IMR-90 (cell line): ENCODE results near the gene RBM10. TPM values are rescaled to one million over a fixed set of nuclear protein-coding genes. Genes with fewer than 3 reads are reported as not detected.

Source experiments
- ATAC-seq: fragments of 200-7000 bp; cut with Tn5 transposase; 2 replicates; pipeline ENCODE4 v1.9.1; 2020; ENCODE audit warnings: low read depth, mild to moderate bottlenecking, moderate library complexity
- BruUV-seq: library from RNA; stranded (reverse); fragments of 400-500 nt; replicated peaks from 2 replicates; lab custom pipeline; 2021; lab: Mats Ljungman, UMichigan
- CTCF ChIA-PET: fragments of 300-600 bp; formaldehyde crosslinking; extraction: SDS; loops from one replicate; lab custom pipeline; 2021; ENCODE audit warnings: antibody characterized with exemption; lab: Yijun Ruan, JAX
- POLR2A ChIA-PET: fragments of 300-600 bp; sonication (Branson Sonifier 250); formaldehyde crosslinking; loops from one replicate; lab custom pipeline; 2022; ENCODE audit warnings: antibody characterized with exemption; ENCODE audit not compliant: unreplicated experiment; lab: Charles Lee
- DNase-seq: peaks from one replicate; pipeline ENCODE4 v3.0.0; 2013
- H2AFZ ChIP-seq: replicated peaks from 2 replicates; pipeline ENCODE3; 2013; ENCODE audit warnings: low read length, mild to moderate bottlenecking; ENCODE audit not compliant: poor library complexity
- H2AK5ac ChIP-seq: 2 replicates; pipeline ENCODE4 v1.6.1; 2013; ENCODE audit warnings: low read depth, low read length, inconsistent platforms
- H2AK9ac ChIP-seq: replicated peaks from 2 replicates; pipeline ENCODE3; 2013; ENCODE audit warnings: mild to moderate bottlenecking, low read depth, low read length, moderate library complexity; ENCODE audit not compliant: poor library complexity
- H2BK120ac ChIP-seq: 2 replicates; pipeline ENCODE4 v1.6.1; 2013; ENCODE audit warnings: low read depth, low read length, inconsistent platforms
- H2BK15ac ChIP-seq: 3 replicates; pipeline ENCODE4 v1.6.1; 2013; ENCODE audit warnings: low read depth, low read length, inconsistent platforms
- H2BK20ac ChIP-seq: 2 replicates; pipeline ENCODE4 v1.6.1; 2013; ENCODE audit warnings: low read depth, mild to moderate bottlenecking, inconsistent platforms, low read length, moderate library complexity
- H2BK5ac ChIP-seq: 2 replicates; pipeline ENCODE4 v1.6.1; 2013; ENCODE audit warnings: mild to moderate bottlenecking, low read depth, low read length, inconsistent platforms; ENCODE audit not compliant: poor library complexity, severe bottlenecking
- H3K14ac ChIP-seq: replicated peaks from 2 replicates; pipeline ENCODE4 v1.6.1; 2013; ENCODE audit warnings: low read depth, low read length, inconsistent platforms
- H3K18ac ChIP-seq: 2 replicates; pipeline ENCODE4 v1.6.1; 2013; ENCODE audit warnings: low read depth, low read length, control low read depth
- H3K23ac ChIP-seq: 2 replicates; pipeline ENCODE4 v1.6.1; 2013; ENCODE audit warnings: low read depth, low read length, inconsistent platforms
- H3K27ac ChIP-seq: 2 replicates; pipeline ENCODE4 v1.5.1; 2013; ENCODE audit warnings: mild to moderate bottlenecking, control low read depth, low read length; ENCODE audit not compliant: insufficient read depth
- H3K27me3 ChIP-seq: 2 replicates; pipeline ENCODE4 v1.6.1; 2013; ENCODE audit warnings: low read length; ENCODE audit not compliant: control insufficient read depth, insufficient read depth
- H3K36me3 ChIP-seq: 2 replicates; pipeline ENCODE4 v1.6.1; 2013; ENCODE audit warnings: low read length, mixed read lengths; ENCODE audit not compliant: control insufficient read depth, insufficient read depth
- H3K4ac ChIP-seq: 2 replicates; pipeline ENCODE4 v1.6.1; 2013; ENCODE audit warnings: low read depth, low read length, inconsistent platforms
- H3K4me1 ChIP-seq: 2 replicates; pipeline ENCODE4 v1.6.1; 2013; ENCODE audit warnings: low read length, mixed read lengths; ENCODE audit not compliant: control insufficient read depth, insufficient read depth
- H3K4me2 ChIP-seq: 2 replicates; pipeline ENCODE4 v1.6.1; 2013; ENCODE audit warnings: low read depth, mild to moderate bottlenecking, control low read depth, low read length, moderate library complexity
- H3K4me3 ChIP-seq: 2 replicates; pipeline ENCODE4 v1.5.1; 2013; ENCODE audit warnings: low read depth, mild to moderate bottlenecking, control low read depth, low read length, moderate library complexity; ENCODE audit not compliant: insufficient read depth
- H3K56ac ChIP-seq: 2 replicates; pipeline ENCODE4 v1.6.1; 2013; ENCODE audit warnings: low read length, inconsistent platforms; ENCODE audit not compliant: insufficient read depth; ENCODE audit errors: extremely low read depth
- H3K79me1 ChIP-seq, 2 experiments: 2 replicates each; pipeline ENCODE4 v1.6.1; 2013; ENCODE audit warnings: low read length in 2 of 2, inconsistent platforms in 1 of 2, low read depth in 1 of 2
- H3K9ac ChIP-seq: 2 replicates; pipeline ENCODE4 v1.6.1; 2013; ENCODE audit warnings: low read depth, low read length, control low read depth
- H3K9me1 ChIP-seq: 2 replicates; pipeline ENCODE4 v1.6.1; 2013; ENCODE audit warnings: low read length, inconsistent platforms; ENCODE audit not compliant: insufficient read depth
- H3K9me3 ChIP-seq: 2 replicates; pipeline ENCODE4 v1.6.1; 2013; ENCODE audit warnings: low read length; ENCODE audit not compliant: control insufficient read depth, insufficient read depth
- H4K20me1 ChIP-seq: 2 replicates; pipeline ENCODE4 v1.6.1; 2013; ENCODE audit warnings: low read length, inconsistent platforms; ENCODE audit not compliant: insufficient read depth
- H4K5ac ChIP-seq: 2 replicates; pipeline ENCODE4 v1.6.1; 2013; ENCODE audit warnings: mild to moderate bottlenecking, low read depth, low read length, control low read depth
- H4K8ac ChIP-seq, 2 experiments: 2 replicates each; pipeline ENCODE4 v1.6.1; 2013; ENCODE audit warnings: low read depth in 2 of 2, low read length in 2 of 2, control low read depth in 1 of 2, inconsistent platforms in 1 of 2
- H4K91ac ChIP-seq: 2 replicates; pipeline ENCODE4 v1.6.1; 2013; ENCODE audit warnings: low read depth, low read length, inconsistent platforms; ENCODE audit not compliant: insufficient read depth
- CHD1 ChIP-seq: IDR thresholded peaks from 2 replicates; pipeline ENCODE4 v1.6.1; 2012; ENCODE audit warnings: low read depth, low read length, improper control_type of control experiment
- MXI1 ChIP-seq: IDR thresholded peaks from 2 replicates; pipeline ENCODE4 v1.6.1; 2012; ENCODE audit warnings: low read depth, mild to moderate bottlenecking, low read length, moderate library complexity, borderline replicate concordance
- WGBS, 2 experiments: methylation state at CpG; one replicate each; pipeline versions ENCODE4 v1.1.5 to v1.1.7; 2013; ENCODE audit warnings: missing lambda C conversion rate in 2 of 2; ENCODE audit not compliant: insufficient read length in 1 of 2; ENCODE audit errors: extremely low coverage in 2 of 2; 5-methylcytosine and 5-hydroxymethylcytosine counted together
- dilution Hi-C: fragments of 300-500 bp; cut with HindIII; formaldehyde crosslinking; loops from one replicate; pipeline ENCODE4 v1.14.3; 2018; ENCODE audit warnings: low sequenced_read_pairs; ENCODE audit not compliant: unreplicated experiment
- in situ Hi-C: fragments of 300-500 bp; cut with MboI; formaldehyde crosslinking; loops from 3 replicates; pipeline ENCODE4 v1.14.3; 2019; ENCODE audit warnings: low sequenced_read_pairs, inconsistent platforms, mixed read lengths
- intact Hi-C: fragments of 100-400 bp; cut with micrococcal nuclease; formaldehyde crosslinking; loops from 2 replicates; pipeline ENCODE4 v1.10.0; 2022
- polyA plus RNA-seq, 3 experiments: library from polyadenylated mRNA; depleted of rRNA; stranded (reverse); fragments of >200 nt; gene quantifications; 2 replicates each; pipeline ENCODE4 v1.2.3, GENCODE V29; 2012; ENCODE audit warnings: low replicate concordance in 1 of 3
- total RNA-seq: library from RNA; depleted of rRNA; stranded (reverse); fragments of >200 nt; gene quantifications from 2 replicates; pipeline ENCODE4 v1.2.3, GENCODE V29; 2012
- TF ChIP-seq, protein P1 (sequence below): conservative IDR thresholded peaks from 2 replicates; pipeline ENCODE4 v1.5.1; 2012; ENCODE audit warnings: mild to moderate bottlenecking, low read depth, low read length, improper control_type of control experiment
- TF ChIP-seq, protein P2 (sequence below): fragments of 150-350 bp; IDR thresholded peaks from 2 replicates; pipeline ENCODE4 v1.6.1; 2017; ENCODE audit warnings: mild to moderate bottlenecking, antibody characterized with exemption, low read length, low read depth

Gene RBM10
- total and polyA plus RNA-seq, 2 of the 4 experiments (the other 2 are of a cell fraction) = 33.4 to 36.0 TPM

DNA sequence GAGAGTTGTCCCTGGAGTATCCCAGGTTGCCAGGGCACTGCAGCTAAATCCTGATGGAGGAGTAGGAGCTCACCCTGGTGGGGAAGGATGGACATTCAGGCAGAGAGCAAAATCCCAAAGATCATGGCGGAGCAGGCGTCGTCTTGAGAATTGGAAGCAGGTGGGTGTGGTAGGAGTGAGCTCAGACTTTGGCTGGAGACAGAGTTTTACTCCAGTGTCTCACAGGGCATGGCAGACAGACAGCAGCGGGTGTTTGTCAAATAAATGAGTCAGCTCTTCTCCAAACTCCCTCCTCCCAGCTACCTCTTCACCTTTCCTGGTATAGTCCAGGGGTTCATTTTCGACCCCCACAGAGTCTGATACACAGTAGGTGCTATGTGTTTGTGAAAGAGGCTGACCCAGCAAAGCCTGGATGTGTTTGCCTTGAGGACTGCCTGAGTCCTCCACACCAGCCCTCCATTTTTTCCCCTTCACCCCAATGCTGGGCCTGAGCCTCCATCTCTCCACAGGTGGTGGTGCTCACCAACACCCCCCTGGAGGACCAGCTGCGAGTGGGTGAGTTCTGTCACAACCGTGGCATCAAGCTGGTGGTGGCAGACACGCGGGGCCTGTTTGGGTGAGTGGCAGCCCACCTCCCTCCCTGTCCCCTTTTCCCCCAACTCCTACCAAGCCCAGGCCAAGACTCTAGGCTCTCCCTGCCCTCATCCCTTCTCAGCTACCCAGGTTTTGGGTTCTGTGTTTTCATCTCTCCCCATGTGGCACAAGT lies 55.5 kb downstream of the RBM10 start:
- ATAC-seq (peak; percentile 34; the same call in 1 of the 2 replicates), DNase-seq (peak; percentile 65)
- Histone ChIP-seq H2BK5ac (no peak overlapping the region), H2BK120ac (no peak overlapping the region), H2AK5ac (no peak overlapping the region), H2AFZ (no peak overlapping the region), H3K9ac (no peak overlapping the region), H2BK20ac (no peak overlapping the region), H4K8ac (no peak overlapping the region), H3K27me3 (no peaks in the 10 kb centered on the region; the same call in 1 of the 2 replicates), H3K79me1 (peaks cover 42 to 65% of the 10 kb centered on the region in 2 experiments), H3K56ac (no peak overlapping the region), H3K14ac (no peak overlapping the region), H2BK15ac (no peak overlapping the region), H3K4ac (no peak overlapping the region), H3K27ac (no peak overlapping the region), H3K4me2 (no peak overlapping the region), H4K91ac (no peak overlapping the region), H2AK9ac (no peak overlapping the region), H4K5ac (no peak overlapping the region), H3K36me3 (peaks cover 83% of the 10 kb centered on the region), H3K9me1 (peaks cover 5% of the 10 kb centered on the region; the same call in 1 of the 2 replicates), H3K18ac (no peak overlapping the region), H3K4me1 (peaks cover 18% of the 10 kb centered on the region), H4K20me1 (peaks cover 78% of the 10 kb centered on the region), H3K4me3 (no peak overlapping the region), H3K9me3 (no peaks in the 10 kb centered on the region), H3K23ac (no peak overlapping the region)
- in situ Hi-C loops (loop anchor here (25.0 kb wide), 1 partner anchor 437 kb away; the partner anchor contains the start of gene CFP), dilution Hi-C loops (no loop called here), intact Hi-C loops (no loop called here)
- POLR2A ChIA-PET = no interaction called here
- 100% methylated on average over 2 of the region's 9 CpGs; no CpG with 5 or more reads in 1 of the 2 experiments for WGBS, 2 experiments
- CTCF ChIA-PET = interaction anchor here (0.6 kb wide), 1 partner anchor 331 kb away, joined by 3 read pairs; no protein-coding TSS in a partner anchor
- TF ChIP-seq CHD1 (no peak), MXI1 (no peak)
- TF ChIP-seq, protein P1, sequence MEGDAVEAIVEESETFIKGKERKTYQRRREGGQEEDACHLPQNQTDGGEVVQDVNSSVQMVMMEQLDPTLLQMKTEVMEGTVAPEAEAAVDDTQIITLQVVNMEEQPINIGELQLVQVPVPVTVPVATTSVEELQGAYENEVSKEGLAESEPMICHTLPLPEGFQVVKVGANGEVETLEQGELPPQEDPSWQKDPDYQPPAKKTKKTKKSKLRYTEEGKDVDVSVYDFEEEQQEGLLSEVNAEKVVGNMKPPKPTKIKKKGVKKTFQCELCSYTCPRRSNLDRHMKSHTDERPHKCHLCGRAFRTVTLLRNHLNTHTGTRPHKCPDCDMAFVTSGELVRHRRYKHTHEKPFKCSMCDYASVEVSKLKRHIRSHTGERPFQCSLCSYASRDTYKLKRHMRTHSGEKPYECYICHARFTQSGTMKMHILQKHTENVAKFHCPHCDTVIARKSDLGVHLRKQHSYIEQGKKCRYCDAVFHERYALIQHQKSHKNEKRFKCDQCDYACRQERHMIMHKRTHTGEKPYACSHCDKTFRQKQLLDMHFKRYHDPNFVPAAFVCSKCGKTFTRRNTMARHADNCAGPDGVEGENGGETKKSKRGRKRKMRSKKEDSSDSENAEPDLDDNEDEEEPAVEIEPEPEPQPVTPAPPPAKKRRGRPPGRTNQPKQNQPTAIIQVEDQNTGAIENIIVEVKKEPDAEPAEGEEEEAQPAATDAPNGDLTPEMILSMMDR = peak; percentile 25; the same call in 1 of the 2 replicates
- TF ChIP-seq, protein P2, sequence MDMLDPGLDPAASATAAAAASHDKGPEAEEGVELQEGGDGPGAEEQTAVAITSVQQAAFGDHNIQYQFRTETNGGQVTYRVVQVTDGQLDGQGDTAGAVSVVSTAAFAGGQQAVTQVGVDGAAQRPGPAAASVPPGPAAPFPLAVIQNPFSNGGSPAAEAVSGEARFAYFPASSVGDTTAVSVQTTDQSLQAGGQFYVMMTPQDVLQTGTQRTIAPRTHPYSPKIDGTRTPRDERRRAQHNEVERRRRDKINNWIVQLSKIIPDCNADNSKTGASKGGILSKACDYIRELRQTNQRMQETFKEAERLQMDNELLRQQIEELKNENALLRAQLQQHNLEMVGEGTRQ = no peak
- BruUV-seq = no TSS peak
